SK-N-SH (cell line): Measurements from ENCODE around the gene SCUBE3.

ENCODE experiments used
- CHD2 ChIP-seq: fragments of 150-350 bp; IDR thresholded peaks from 2 replicates; pipeline ENCODE4 v1.6.1; 2018; ENCODE audit warnings: low read length; ENCODE audit not compliant: partially characterized antibody
- EP300 ChIP-seq, 2 experiments: IDR thresholded peaks; 2 replicates each; pipeline versions ENCODE4 v1.4.0 to v1.6.1; 2012; ENCODE audit warnings: borderline replicate concordance in 1 of 2, low read depth in 1 of 2, low read length in 1 of 2
- EZH2phosphoT487 ChIP-seq: fragments of 200-600 bp; sonication (generic); IDR thresholded peaks from 2 replicates; pipeline ENCODE4 v1.6.1; 2017; ENCODE audit warnings: low read depth, mixed run types, mild to moderate bottlenecking, antibody characterized with exemption, moderate library complexity, borderline replicate concordance
- JUND ChIP-seq: IDR thresholded peaks from 2 replicates; pipeline ENCODE4 v1.4.0; 2012
- MEF2A ChIP-seq: IDR thresholded peaks from 2 replicates; pipeline ENCODE4 v1.4.0; 2012; ENCODE audit warnings: low read depth, borderline replicate concordance
- NRF1 ChIP-seq: IDR thresholded peaks from 2 replicates; pipeline ENCODE4 v1.6.1; 2012; ENCODE audit warnings: low read depth, mild to moderate bottlenecking, low read length
- POLR2AphosphoS5 ChIP-seq: IDR thresholded peaks from 2 replicates; pipeline ENCODE4 v1.6.1; 2012; ENCODE audit warnings: low read depth, low read length
- RAD21 ChIP-seq: IDR thresholded peaks from 2 replicates; pipeline ENCODE4 v1.6.1; 2012; ENCODE audit warnings: mild to moderate bottlenecking, low read length
- RCOR1 ChIP-seq: fragments of 150-350 bp; IDR thresholded peaks from 2 replicates; pipeline ENCODE4 v1.6.1; 2017; ENCODE audit warnings: antibody characterized with exemption, low read length
- RXRA ChIP-seq: IDR thresholded peaks from 2 replicates; pipeline ENCODE4 v1.4.0; 2012; ENCODE audit warnings: low read depth, mild to moderate bottlenecking, borderline replicate concordance
- SIN3A ChIP-seq: IDR thresholded peaks from 2 replicates; pipeline ENCODE4 v1.6.1; 2012; ENCODE audit warnings: low read depth, mild to moderate bottlenecking, low read length, moderate library complexity, borderline replicate concordance
- TAF1 ChIP-seq: IDR thresholded peaks from 2 replicates; pipeline ENCODE4 v1.6.1; 2012; ENCODE audit warnings: low read depth, mild to moderate bottlenecking, low read length, moderate library complexity, borderline replicate concordance
- TF ChIP-seq, protein P1 (sequence below): fragments of 200-600 bp; sonication (generic); IDR thresholded peaks from 2 replicates; pipeline ENCODE4 v1.6.1; 2017; ENCODE audit warnings: antibody characterized with exemption, mild to moderate bottlenecking, moderate library complexity
- TF ChIP-seq, protein P2 (sequence below): IDR thresholded peaks from 2 replicates; pipeline ENCODE4 v1.4.0; 2012; ENCODE audit warnings: low read depth, borderline replicate concordance

DNA sequence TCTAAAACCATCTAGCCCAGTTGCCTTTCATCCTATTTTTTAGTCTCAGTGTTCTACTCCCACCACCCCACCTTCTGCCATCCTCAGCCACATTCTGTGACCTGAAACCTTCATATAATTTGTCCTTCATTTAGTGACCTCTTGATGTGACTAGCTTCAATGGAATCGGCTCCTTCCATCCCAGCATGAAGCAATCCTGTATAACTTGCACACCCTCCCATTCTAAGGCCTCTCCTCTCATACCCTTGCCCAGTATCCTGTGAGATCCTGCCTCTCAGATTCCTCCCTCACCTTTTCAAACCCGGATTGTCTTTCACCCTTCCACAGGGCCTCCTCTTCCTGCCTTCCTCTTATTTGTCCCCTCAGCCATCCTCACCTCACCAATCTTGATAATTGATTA lies 48.8 kb downstream of the SCUBE3 start:
- TF ChIP-seq SIN3A, result no peak
- TF ChIP-seq NRF1, result no peak
- TF ChIP-seq, protein P1, sequence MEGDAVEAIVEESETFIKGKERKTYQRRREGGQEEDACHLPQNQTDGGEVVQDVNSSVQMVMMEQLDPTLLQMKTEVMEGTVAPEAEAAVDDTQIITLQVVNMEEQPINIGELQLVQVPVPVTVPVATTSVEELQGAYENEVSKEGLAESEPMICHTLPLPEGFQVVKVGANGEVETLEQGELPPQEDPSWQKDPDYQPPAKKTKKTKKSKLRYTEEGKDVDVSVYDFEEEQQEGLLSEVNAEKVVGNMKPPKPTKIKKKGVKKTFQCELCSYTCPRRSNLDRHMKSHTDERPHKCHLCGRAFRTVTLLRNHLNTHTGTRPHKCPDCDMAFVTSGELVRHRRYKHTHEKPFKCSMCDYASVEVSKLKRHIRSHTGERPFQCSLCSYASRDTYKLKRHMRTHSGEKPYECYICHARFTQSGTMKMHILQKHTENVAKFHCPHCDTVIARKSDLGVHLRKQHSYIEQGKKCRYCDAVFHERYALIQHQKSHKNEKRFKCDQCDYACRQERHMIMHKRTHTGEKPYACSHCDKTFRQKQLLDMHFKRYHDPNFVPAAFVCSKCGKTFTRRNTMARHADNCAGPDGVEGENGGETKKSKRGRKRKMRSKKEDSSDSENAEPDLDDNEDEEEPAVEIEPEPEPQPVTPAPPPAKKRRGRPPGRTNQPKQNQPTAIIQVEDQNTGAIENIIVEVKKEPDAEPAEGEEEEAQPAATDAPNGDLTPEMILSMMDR, result no peak
- TF ChIP-seq RXRA, result no peak
- no peak for TF ChIP-seq CHD2
- TF ChIP-seq EP300 (IDR thresholded peaks at IDR 0.05; ENCODE audit: borderline replicate concordance in 1 of 2, low read depth in 1 of 2, low read length in 1 of 2), result no peak
- no peak for TF ChIP-seq TAF1
- TF ChIP-seq RAD21, result no peak
- TF ChIP-seq RCOR1, result no peak
- TF ChIP-seq EZH2phosphoT487, result no peak
- TF ChIP-seq JUND, result no peak
- no peak for TF ChIP-seq MEF2A
- TF ChIP-seq POLR2AphosphoS5, result no peak
- TF ChIP-seq, protein P2, sequence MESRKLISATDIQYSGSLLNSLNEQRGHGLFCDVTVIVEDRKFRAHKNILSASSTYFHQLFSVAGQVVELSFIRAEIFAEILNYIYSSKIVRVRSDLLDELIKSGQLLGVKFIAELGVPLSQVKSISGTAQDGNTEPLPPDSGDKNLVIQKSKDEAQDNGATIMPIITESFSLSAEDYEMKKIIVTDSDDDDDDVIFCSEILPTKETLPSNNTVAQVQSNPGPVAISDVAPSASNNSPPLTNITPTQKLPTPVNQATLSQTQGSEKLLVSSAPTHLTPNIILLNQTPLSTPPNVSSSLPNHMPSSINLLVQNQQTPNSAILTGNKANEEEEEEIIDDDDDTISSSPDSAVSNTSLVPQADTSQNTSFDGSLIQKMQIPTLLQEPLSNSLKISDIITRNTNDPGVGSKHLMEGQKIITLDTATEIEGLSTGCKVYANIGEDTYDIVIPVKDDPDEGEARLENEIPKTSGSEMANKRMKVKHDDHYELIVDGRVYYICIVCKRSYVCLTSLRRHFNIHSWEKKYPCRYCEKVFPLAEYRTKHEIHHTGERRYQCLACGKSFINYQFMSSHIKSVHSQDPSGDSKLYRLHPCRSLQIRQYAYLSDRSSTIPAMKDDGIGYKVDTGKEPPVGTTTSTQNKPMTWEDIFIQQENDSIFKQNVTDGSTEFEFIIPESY, result no peak
